ENCODE data around the gene RACGAP1.

RACGAP1 gene

GRCh38 chr12:49954863-49955830 is 70.1 kb downstream of the RACGAP1 start:
- DNase-seq (ENCODE audit: low spot score), result no peak

GRCh38 chr12:49953961-49954846 is 71.1 kb downstream of the RACGAP1 start:
- no peak for DNase-seq (ENCODE audit: low spot score)

- DNase-seq (ENCODE audit: low spot score), result no peak
Observed at GRCh38 chr12:49953151-49953550, 72.1 kb downstream of the RACGAP1 start.

- no peak for DNase-seq (ENCODE audit: low spot score)
Observed at GRCh38 chr12:49952391-49953055, 72.8 kb downstream of the RACGAP1 start.

- no peak for DNase-seq (ENCODE audit: low spot score)
Observed at GRCh38 chr12:49951411-49952240, 73.7 kb downstream of the RACGAP1 start.

- no peak for DNase-seq (ENCODE audit: low spot score)
Observed at GRCh38 chr12:49950273-49951251, 74.7 kb downstream of the RACGAP1 start, which contains the start of gene AQP2. AQP2 (plus strand) TSS chr12:49950737; CDS start chr12:49950831, 94 bp downstream.

- DNase-seq (ENCODE audit: low spot score), result no peak
Observed at GRCh38 chr12:49949866-49950265, 75.4 kb downstream of the RACGAP1 start.

GRCh38 chr12:49948866-49949845 is 76.1 kb downstream of the RACGAP1 start:
- DNase-seq (ENCODE audit: low spot score), result no peak

GRCh38 chr12:49947593-49948226 is 77.6 kb downstream of the RACGAP1 start:
- DNase-seq (ENCODE audit: low spot score), result no peak

- DNase-seq (ENCODE audit: low spot score), result no peak
Observed at GRCh38 chr12:49946497-49946896, 78.8 kb downstream of the RACGAP1 start.

GRCh38 chr12:49946086-49946485 is 79.2 kb downstream of the RACGAP1 start:
- no peak for DNase-seq (ENCODE audit: low spot score)

- DNase-seq (ENCODE audit: low spot score), result peak; percentile 88
Observed at GRCh38 chr12:49945394-49946080, 79.8 kb downstream of the RACGAP1 start.

GRCh38 chr12:49944718-49945117 is 80.6 kb downstream of the RACGAP1 start:
- DNase-seq (ENCODE audit: low spot score), result no peak

GRCh38 chr12:49944046-49944445 is 81.2 kb downstream of the RACGAP1 start:
- no peak for DNase-seq (ENCODE audit: low spot score)

- DNase-seq (ENCODE audit: low spot score), result no peak
Observed at GRCh38 chr12:49943625-49943960, 81.7 kb downstream of the RACGAP1 start.

- DNase-seq (ENCODE audit: low spot score), result no peak
Observed at GRCh38 chr12:49942921-49943624, 82.2 kb downstream of the RACGAP1 start.

GRCh38 chr12:49942512-49942893 is 82.8 kb downstream of the RACGAP1 start:
- no peak for DNase-seq (ENCODE audit: low spot score)
